Type B pancreatic cell (in vitro differentiated cells): ENCODE measurements around the gene KLK11. TPM values are rescaled to one million over a fixed set of nuclear protein-coding genes. Genes with fewer than 3 reads are reported as not detected.
A peak's percentile ranks its signal among the peaks of the same experiment; 100 is the strongest.

Experiments
- DNase-seq: peaks from one replicate; pipeline ENCODE4 v3.0.0; 2021; ENCODE audit warnings: mixed read lengths; ENCODE audit not compliant: unreplicated experiment; ENCODE audit errors: extremely low spot score
- H3K27ac Mint-ChIP-seq: 2 replicates; pipeline ENCODE4 v1.8.0; 2021; ENCODE audit warnings: mild to moderate bottlenecking, mixed read lengths
- H3K27me3 Mint-ChIP-seq: 2 replicates; pipeline ENCODE4 v1.8.0; 2021; ENCODE audit warnings: mixed read lengths
- H3K36me3 Mint-ChIP-seq: 2 replicates; pipeline ENCODE4 v1.8.0; 2021; ENCODE audit warnings: mixed read lengths
- H3K4me1 Mint-ChIP-seq: one replicate; pipeline ENCODE4 v1.8.0; 2021; ENCODE audit warnings: mixed read lengths; ENCODE audit not compliant: unreplicated experiment
- H3K4me3 Mint-ChIP-seq: 2 replicates; pipeline ENCODE4 v1.8.0; 2021; ENCODE audit warnings: mild to moderate bottlenecking, mixed read lengths
- H3K9me3 Mint-ChIP-seq: 2 replicates; pipeline ENCODE4 v1.8.0; 2021; ENCODE audit warnings: mixed read lengths
- total RNA-seq: library from RNA; stranded (reverse); gene quantifications from 2 replicates; pipeline ENCODE4 v1.2.1, GENCODE V29; 2021; ENCODE audit warnings: low replicate concordance
- TF ChIP-seq, protein P1 (sequence below): fragments of 200-600 bp; sonication (generic); conservative IDR thresholded peaks from 2 replicates; pipeline ENCODE4 v1.5.0; 2021; ENCODE audit warnings: antibody characterized with exemption, mild to moderate bottlenecking

Gene KLK11
- total RNA-seq, 1 donor from 2014 or later, result 1.4 TPM

- H3K4me3 Mint-ChIP-seq, result no peak overlapping the region
- TF ChIP-seq, protein P1, sequence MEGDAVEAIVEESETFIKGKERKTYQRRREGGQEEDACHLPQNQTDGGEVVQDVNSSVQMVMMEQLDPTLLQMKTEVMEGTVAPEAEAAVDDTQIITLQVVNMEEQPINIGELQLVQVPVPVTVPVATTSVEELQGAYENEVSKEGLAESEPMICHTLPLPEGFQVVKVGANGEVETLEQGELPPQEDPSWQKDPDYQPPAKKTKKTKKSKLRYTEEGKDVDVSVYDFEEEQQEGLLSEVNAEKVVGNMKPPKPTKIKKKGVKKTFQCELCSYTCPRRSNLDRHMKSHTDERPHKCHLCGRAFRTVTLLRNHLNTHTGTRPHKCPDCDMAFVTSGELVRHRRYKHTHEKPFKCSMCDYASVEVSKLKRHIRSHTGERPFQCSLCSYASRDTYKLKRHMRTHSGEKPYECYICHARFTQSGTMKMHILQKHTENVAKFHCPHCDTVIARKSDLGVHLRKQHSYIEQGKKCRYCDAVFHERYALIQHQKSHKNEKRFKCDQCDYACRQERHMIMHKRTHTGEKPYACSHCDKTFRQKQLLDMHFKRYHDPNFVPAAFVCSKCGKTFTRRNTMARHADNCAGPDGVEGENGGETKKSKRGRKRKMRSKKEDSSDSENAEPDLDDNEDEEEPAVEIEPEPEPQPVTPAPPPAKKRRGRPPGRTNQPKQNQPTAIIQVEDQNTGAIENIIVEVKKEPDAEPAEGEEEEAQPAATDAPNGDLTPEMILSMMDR, result no peak
- peaks cover 4% of the 10 kb centered on the region for H3K4me1 Mint-ChIP-seq
- no peak overlapping the region for H3K27ac Mint-ChIP-seq
- no peak for DNase-seq
- H3K9me3 Mint-ChIP-seq, result no peaks in the 10 kb centered on the region
- H3K36me3 Mint-ChIP-seq, result peaks cover under 1% of the 10 kb centered on the region
- peaks cover 15% of the 10 kb centered on the region for H3K27me3 Mint-ChIP-seq
Measured at GRCh38 chr19:51036519-51036918, 10.1 kb upstream of the KLK11 start.

GRCh38 chr19:51034704-51035103 is 8.3 kb upstream of the KLK11 start, which contains the start of gene KLK12:
TSS of gene KLK12 (minus strand) at chr19:51035002. CDS start at chr19:51034621, 381 bp downstream.
- peaks cover 4% of the 10 kb centered on the region for H3K4me1 Mint-ChIP-seq
- peaks cover 3% of the 10 kb centered on the region for H3K36me3 Mint-ChIP-seq
- H3K4me3 Mint-ChIP-seq, result peak within 1 kb of the TSS; percentile 2
- H3K27ac Mint-ChIP-seq, result peak within 1 kb of the TSS; percentile 17
- peaks cover 23% of the 10 kb centered on the region for H3K27me3 Mint-ChIP-seq
- TF ChIP-seq, protein P1, result no peak
- no peaks in the 10 kb centered on the region for H3K9me3 Mint-ChIP-seq
- no peak for DNase-seq

DNA sequence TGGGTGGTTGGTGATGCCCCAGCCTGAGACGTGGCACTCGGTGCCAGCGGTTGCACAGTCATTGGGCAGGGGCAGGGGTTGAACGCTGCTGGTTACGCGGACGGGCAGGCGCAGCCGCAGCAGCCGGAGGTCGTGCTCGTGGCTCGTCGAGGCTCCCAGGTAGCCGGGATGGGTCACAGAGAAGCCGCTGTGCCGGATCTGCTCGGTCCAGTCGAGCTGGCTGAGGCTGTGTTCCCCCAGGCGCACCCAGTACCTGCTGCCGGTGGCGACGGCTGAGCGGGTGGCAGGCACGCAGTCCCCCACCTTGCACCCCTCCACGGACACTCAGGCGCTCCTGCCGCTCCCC is 5.4 kb upstream of the KLK11 start:
- DNase-seq, result no peak
- Mint-ChIP-seq H3K9me3 (no peaks in the 10 kb centered on the region), H3K27ac (no peak overlapping the region), H3K36me3 (peaks cover 3% of the 10 kb centered on the region), H3K4me3 (no peak overlapping the region), H3K4me1 (peaks cover 4% of the 10 kb centered on the region), H3K27me3 (peaks cover 24% of the 10 kb centered on the region)
- TF ChIP-seq, protein P1, result no peak

DNA sequence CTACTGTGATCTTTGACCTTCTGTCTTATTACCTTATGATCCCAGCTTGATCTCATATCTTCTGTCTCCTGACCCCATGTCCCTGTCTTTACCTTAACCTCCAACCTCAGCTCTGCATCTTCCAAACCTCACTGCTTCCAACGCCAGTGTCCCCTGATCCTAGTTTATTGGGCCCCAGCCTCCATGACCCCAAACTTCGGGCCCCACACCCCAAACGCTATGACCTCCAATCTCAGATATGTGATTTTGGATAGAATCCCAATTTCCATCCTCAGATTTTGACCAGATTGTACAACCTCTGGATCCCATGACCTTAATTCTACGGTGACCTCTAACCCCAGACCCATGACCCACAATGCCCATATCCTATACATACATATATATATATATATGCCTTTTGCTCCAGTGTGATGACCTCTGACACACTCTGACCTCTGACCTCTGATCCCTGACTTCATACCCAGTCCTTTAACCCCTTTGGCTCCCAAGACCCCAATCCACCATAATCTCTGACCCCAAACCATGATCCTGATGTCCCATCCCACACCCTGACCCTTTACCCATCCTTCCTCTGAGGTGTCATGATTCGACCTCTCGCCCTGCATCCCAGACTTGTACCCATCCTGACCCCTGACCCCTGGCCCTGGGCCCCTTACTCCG is 4.9 kb upstream of the KLK11 start:
- TF ChIP-seq, protein P1, result no peak
- H3K4me3 Mint-ChIP-seq, result no peak overlapping the region
- H3K27ac Mint-ChIP-seq, result no peak overlapping the region

GRCh38 chr19:51030631-51031030 is 4.2 kb upstream of the KLK11 start:
- H3K4me3 Mint-ChIP-seq, result no peak overlapping the region
- DNase-seq, result no peak
- H3K9me3 Mint-ChIP-seq, result no peaks in the 10 kb centered on the region
- H3K4me1 Mint-ChIP-seq, result peaks cover 4% of the 10 kb centered on the region
- peaks cover 3% of the 10 kb centered on the region for H3K36me3 Mint-ChIP-seq
- H3K27ac Mint-ChIP-seq, result no peak overlapping the region
- H3K27me3 Mint-ChIP-seq, result peaks cover 26% of the 10 kb centered on the region
- TF ChIP-seq, protein P1, result no peak

More for the DNA sequence above, 4.9 kb upstream of the KLK11 start:
- no peak for DNase-seq
- H3K9me3 Mint-ChIP-seq, result no peaks in the 10 kb centered on the region
- peaks cover 4% of the 10 kb centered on the region for H3K4me1 Mint-ChIP-seq
- H3K36me3 Mint-ChIP-seq, result peaks cover 3% of the 10 kb centered on the region
- peaks cover 27% of the 10 kb centered on the region for H3K27me3 Mint-ChIP-seq

GRCh38 chr19:51029718-51030117 is 3.3 kb upstream of the KLK11 start:
- TF ChIP-seq, protein P1, result no peak
- Mint-ChIP-seq H3K36me3 (peaks cover 3% of the 10 kb centered on the region), H3K9me3 (no peaks in the 10 kb centered on the region), H3K4me3 (no peak overlapping the region), H3K27me3 (peaks cover 30% of the 10 kb centered on the region), H3K4me1 (peaks cover 2% of the 10 kb centered on the region), H3K27ac (no peak overlapping the region)
- DNase-seq, result no peak
